Ovary (tissue), 9 donors: ENCODE results near the gene HDHD2. TPM values are rescaled to one million over a fixed set of nuclear protein-coding genes. Genes with fewer than 3 reads are reported as not detected.

Experiments used
- DNase-seq, 5 donors: peaks; one replicate each; pipeline ENCODE4 v3.0.0-alpha.2; 2019 to 2020
- H3K27ac ChIP-seq, 2 donors: fragments of 200-600 bp; one replicate each; pipeline versions ENCODE4 v1.5.1 to v1.8.0; 2019 to 2022
- H3K27me3 ChIP-seq: fragments of 200-600 bp; one replicate; pipeline ENCODE4 v1.8.0; 2022
- H3K36me3 ChIP-seq: fragments of 200-600 bp; sonication (generic); one replicate; pipeline ENCODE4 v1.5.1; 2019
- H3K4me1 ChIP-seq: one replicate; pipeline ENCODE4 v1.8.1; 2013; ENCODE audit warnings: mild to moderate bottlenecking, moderate library complexity; ENCODE audit not compliant: insufficient read depth
- H3K4me3 ChIP-seq: fragments of 200-600 bp; sonication (generic); one replicate; pipeline ENCODE4 v1.5.1; 2017
- H3K9me3 ChIP-seq, 2 donors: fragments of 200-600 bp in 1 of 2; sonication (generic) in 1 of 2; one replicate each; pipeline versions ENCODE4 v1.5.1 to v1.8.1; 2013 to 2019; ENCODE audit warnings: mild to moderate bottlenecking in 1 of 2, moderate library complexity in 1 of 2
- EP300 ChIP-seq: sonication (generic); formaldehyde crosslinking; IDR thresholded peaks from one replicate; pipeline ENCODE4 v1.6.1; 2017; ENCODE audit warnings: antibody characterized with exemption
- POLR2A ChIP-seq: fragments of 450-650 bp; IDR thresholded peaks from one replicate; pipeline ENCODE4 v1.6.1; 2017; ENCODE audit warnings: antibody characterized with exemption, mild to moderate bottlenecking, moderate library complexity
- WGBS, 3 donors: extraction: QIAGEN DNeasy Blood & Tissue Kit in 1 of 3; methylation state at CpG; one replicate each; pipeline versions ENCODE4 v1.1.5 to v1.1.7; 2013 to 2017; 5-methylcytosine and 5-hydroxymethylcytosine counted together
- intact Hi-C, 4 donors: fragments of 100-400 bp; cut with DNase I; formaldehyde crosslinking; loops; one replicate each; pipeline versions ENCODE4 v1.11.0 to v1.15.1; 2022 to 2023
- polyA plus RNA-seq, 2 donors: library from polyadenylated mRNA; stranded (reverse); fragments of 200-250 nt in 1 of 2; fragments of 350-450 nt in 1 of 2; fragmentation: Illumina TruSeq in 1 of 2; extraction: RNeasy Lipid Tissue Mini Kit (QIAGEN cat#74804) in 1 of 2; gene quantifications; one replicate each; pipeline ENCODE4 v1.2.3, GENCODE V29; 2013 to 2014
- total RNA-seq, 7 donors: library from RNA; depleted of rRNA in 2 of 7; stranded (reverse); fragments of >200 nt in 2 of 7; fragmentation: NEBNext Ultra II Directional in 3 of 7; extraction: Animal tissue kit (Norgen Biotek cat#: 25700) in 3 of 7; gene quantifications; one replicate each; pipeline versions ENCODE4 v1.1.0 to v1.2.4, GENCODE V29; 2016 to 2023
- TF ChIP-seq, protein P1 (sequence below), 3 donors: fragments of 450-650 bp in 2 of 3; fragments of 200-600 bp in 1 of 3; IDR thresholded peaks; one replicate each; pipeline versions ENCODE4 v1.5.1 to v1.8.0; 2016 to 2022; ENCODE audit warnings: antibody characterized with exemption in 3 of 3, mild to moderate bottlenecking in 1 of 3
- donor health status: DM: no; HTN: no; CAD: no; lungs with moderate emphysema.
- donor health status: DM: no; HTN: no; CAD: no.
- donor health status: Bipolar disorder and iron deficiency.
- donor health status: DM: yes; HTN: yes; CAD: no.
- donor health status: DM: no; HTN: no; CAD: no.
- donor health status: DM: yes; HTN: yes; CAD: no.

The HDHD2 gene
- total and polyA plus RNA-seq, 9 donors = 18.2 to 48.4 (median 36.7) TPM

DNA sequence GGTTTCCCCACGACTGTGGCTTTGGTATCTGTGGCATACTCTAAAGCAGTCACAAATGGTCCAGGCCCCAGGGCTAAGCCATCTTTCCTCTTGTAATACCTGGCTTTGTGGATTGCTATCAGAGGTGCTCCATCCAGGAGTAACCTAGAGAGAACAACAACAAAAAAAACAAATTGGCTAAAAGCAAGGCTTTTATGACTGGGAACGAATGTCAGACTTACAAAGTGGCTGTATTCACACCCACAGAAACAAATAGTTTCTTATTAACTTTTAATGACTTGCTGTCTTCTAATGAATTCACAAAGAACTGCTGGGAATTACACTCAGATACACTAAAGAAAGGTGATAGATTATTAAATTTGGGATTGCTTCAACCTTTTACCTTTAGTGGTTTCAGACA is 35.1 kb downstream of the HDHD2 start:
- H3K27me3 ChIP-seq = no peaks in the 10 kb centered on the region
- DNase-seq = no peak
- H3K9me3 ChIP-seq = no peaks in the 10 kb centered on the region
- TF ChIP-seq, protein P1, sequence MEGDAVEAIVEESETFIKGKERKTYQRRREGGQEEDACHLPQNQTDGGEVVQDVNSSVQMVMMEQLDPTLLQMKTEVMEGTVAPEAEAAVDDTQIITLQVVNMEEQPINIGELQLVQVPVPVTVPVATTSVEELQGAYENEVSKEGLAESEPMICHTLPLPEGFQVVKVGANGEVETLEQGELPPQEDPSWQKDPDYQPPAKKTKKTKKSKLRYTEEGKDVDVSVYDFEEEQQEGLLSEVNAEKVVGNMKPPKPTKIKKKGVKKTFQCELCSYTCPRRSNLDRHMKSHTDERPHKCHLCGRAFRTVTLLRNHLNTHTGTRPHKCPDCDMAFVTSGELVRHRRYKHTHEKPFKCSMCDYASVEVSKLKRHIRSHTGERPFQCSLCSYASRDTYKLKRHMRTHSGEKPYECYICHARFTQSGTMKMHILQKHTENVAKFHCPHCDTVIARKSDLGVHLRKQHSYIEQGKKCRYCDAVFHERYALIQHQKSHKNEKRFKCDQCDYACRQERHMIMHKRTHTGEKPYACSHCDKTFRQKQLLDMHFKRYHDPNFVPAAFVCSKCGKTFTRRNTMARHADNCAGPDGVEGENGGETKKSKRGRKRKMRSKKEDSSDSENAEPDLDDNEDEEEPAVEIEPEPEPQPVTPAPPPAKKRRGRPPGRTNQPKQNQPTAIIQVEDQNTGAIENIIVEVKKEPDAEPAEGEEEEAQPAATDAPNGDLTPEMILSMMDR (IDR thresholded peaks at IDR 0.05) = no peak
- no peak for TF ChIP-seq POLR2A
- TF ChIP-seq EP300 = no peak
- 84 to 85% (median 85%) methylated on average over 2 of the region's 2 CpGs for WGBS, 3 donors
- H3K27ac ChIP-seq = no peak overlapping the region
- intact Hi-C loops = no loop called here
- H3K36me3 ChIP-seq = no peaks in the 10 kb centered on the region
- no peak overlapping the region for H3K4me3 ChIP-seq
- no peaks in the 10 kb centered on the region for H3K4me1 ChIP-seq

DNA sequence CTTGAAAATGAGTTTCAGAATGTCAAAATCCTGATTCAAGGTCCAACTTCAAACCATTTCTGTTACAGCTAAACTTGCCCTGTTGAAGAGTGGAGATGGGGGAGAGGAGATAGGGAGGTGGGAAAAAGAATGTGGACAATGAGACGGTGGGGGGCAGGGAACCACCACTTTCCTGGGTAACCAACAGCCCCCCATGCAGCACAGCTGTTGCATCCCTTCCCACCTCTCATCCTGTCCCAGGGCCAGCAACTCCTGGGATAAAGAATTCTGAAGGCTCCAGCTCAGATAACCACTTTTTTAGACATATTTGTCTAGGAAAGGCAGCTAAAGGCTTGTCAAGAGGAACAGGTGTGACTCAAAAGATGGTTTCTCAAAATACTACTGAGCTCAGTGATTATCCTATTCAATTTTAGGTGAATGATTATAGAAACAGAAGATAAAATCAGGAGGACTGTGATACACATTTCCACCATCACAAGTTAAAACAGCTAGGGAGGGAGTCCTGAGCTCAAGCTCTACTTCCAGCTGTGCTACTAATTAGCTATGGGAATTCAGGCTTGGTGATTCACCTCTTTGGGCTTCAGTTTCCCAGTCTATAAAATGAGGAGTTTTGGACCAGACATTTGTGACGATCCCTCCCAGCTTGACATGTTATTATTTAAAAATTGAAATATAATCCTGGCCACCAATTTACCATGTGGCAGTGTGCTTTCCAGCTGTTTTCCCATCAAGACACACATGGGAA is 36.3 kb downstream of the HDHD2 start:
- DNase-seq = no peak
- TF ChIP-seq POLR2A (no peak), EP300 (no peak)
- TF ChIP-seq, protein P1 (IDR thresholded peaks at IDR 0.05) = no peak
- H3K4me3 ChIP-seq = no peak overlapping the region
- intact Hi-C loops = no loop called here
- no peaks in the 10 kb centered on the region for H3K27me3 ChIP-seq
- no peaks in the 10 kb centered on the region for H3K4me1 ChIP-seq
- H3K9me3 ChIP-seq = no peaks in the 10 kb centered on the region
- 88 to 98% (median 94%) methylated on average over 2 of the region's 2 CpGs for WGBS, 3 donors
- H3K36me3 ChIP-seq = no peaks in the 10 kb centered on the region
- H3K27ac ChIP-seq = no peak overlapping the region

DNA sequence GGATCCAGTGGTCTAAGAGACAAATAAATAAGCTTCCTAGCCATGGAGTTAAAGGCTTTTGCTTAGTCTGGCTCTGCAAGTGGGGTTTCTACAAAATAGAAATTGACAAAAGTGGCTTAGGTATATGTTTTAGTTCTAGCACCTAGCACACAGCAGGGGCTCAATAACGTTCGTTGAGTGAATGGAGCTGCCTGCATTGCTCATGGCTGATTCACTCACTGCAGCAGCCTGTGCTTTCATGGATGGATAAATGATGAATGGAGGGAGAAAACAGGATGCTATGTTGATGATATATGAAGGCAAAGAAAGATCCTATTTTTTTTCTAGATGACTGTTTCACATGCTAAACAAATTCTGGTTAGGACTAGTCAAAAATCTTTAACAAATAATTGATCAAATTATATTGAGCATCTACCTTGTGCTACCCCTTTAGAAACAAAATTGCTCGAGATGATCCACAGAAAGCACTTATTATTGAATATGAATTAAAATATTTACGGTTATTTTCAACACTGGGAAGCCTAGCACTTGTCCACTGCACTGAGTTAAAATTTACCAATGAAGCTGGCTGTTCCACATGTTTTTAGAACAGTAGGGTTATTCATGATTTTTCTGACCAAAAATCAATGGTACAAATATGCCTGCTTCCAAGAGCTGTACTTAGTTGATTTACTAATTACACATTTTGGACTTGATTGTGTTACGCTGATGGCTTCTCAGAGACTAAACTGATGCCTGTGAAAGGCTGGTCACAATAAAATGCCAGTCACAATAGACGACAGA is 39.6 kb downstream of the HDHD2 start:
- no peak overlapping the region for H3K4me3 ChIP-seq
- no peaks in the 10 kb centered on the region for H3K27me3 ChIP-seq
- no peaks in the 10 kb centered on the region for H3K36me3 ChIP-seq
- TF ChIP-seq, protein P1 (IDR thresholded peaks at IDR 0.05) = no peak
- TF ChIP-seq POLR2A (no peak), EP300 (no peak)
- no peaks in the 10 kb centered on the region for H3K4me1 ChIP-seq
- 80 to 90% (median 87%) methylated on average over 6 of the region's 6 CpGs for WGBS, 3 donors
- no peaks in the 10 kb centered on the region for H3K9me3 ChIP-seq
- no peak overlapping the region for H3K27ac ChIP-seq
- no peak for DNase-seq
- intact Hi-C loops = no loop called here

DNA sequence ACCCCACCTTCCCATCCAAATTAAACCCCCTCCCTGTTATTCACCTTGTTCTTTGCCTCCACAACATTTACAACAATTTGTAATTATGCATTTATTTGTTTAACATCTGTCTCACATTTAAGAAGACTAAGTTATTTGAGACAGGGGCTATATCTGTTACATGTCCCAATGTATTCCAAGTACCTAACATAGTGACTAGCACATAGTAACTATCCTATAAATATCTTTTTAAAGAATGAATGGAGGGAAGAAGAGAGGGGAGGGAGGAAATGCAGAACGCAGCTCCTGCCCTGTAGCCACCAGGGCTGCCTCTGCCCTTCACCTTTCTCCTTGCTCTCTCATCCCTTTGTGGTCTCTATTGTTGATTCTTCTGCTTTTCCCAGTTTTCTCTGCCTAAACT is 40.6 kb downstream of the HDHD2 start:
- Histone ChIP-seq H3K36me3 (no peaks in the 10 kb centered on the region), H3K9me3 (no peaks in the 10 kb centered on the region), H3K27ac (no peak overlapping the region), H3K4me1 (no peaks in the 10 kb centered on the region), H3K4me3 (no peak overlapping the region), H3K27me3 (no peaks in the 10 kb centered on the region)
- TF ChIP-seq EP300 (no peak), POLR2A (no peak)
- WGBS, 3 donors = 64 to 76% (median 74%) methylated on average over 1 of the region's 1 CpG
- DNase-seq = no peak
- intact Hi-C loops = no loop called here

DNA sequence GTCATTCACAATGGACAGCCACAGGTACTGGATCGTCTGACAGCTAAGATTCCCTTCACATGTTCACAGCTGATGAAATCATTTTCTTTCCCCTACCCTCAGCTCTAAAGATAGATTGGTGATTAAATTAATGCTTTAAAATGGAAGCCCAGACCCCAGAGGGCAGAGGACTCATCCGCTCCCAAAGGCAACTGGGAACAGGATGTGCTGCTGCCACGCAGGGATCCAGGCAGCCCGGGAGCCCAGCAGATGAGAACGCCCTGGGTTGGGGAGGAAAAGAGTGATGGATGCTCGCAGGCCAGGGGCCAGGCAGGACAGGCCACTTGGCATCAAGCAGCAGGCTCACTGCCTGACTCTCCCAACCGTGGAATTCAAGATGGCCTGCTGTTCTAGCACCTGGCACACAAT is 41.3 kb downstream of the HDHD2 start:
- no peak overlapping the region for H3K4me3 ChIP-seq
- TF ChIP-seq POLR2A (no peak), EP300 (no peak)
- TF ChIP-seq, protein P1 (IDR thresholded peaks at IDR 0.05) = no peak
- H3K4me1 ChIP-seq = no peaks in the 10 kb centered on the region
- no peak for DNase-seq
- H3K27ac ChIP-seq = no peak overlapping the region
- H3K36me3 ChIP-seq = no peaks in the 10 kb centered on the region
- intact Hi-C loops = no loop called here
- 83 to 86% (median 86%) methylated on average over 7 of the region's 7 CpGs for WGBS, 3 donors
- H3K9me3 ChIP-seq = no peaks in the 10 kb centered on the region
- H3K27me3 ChIP-seq = no peaks in the 10 kb centered on the region
